ENCODE results near the gene UGT1A8.

Gene UGT1A8

DNA sequence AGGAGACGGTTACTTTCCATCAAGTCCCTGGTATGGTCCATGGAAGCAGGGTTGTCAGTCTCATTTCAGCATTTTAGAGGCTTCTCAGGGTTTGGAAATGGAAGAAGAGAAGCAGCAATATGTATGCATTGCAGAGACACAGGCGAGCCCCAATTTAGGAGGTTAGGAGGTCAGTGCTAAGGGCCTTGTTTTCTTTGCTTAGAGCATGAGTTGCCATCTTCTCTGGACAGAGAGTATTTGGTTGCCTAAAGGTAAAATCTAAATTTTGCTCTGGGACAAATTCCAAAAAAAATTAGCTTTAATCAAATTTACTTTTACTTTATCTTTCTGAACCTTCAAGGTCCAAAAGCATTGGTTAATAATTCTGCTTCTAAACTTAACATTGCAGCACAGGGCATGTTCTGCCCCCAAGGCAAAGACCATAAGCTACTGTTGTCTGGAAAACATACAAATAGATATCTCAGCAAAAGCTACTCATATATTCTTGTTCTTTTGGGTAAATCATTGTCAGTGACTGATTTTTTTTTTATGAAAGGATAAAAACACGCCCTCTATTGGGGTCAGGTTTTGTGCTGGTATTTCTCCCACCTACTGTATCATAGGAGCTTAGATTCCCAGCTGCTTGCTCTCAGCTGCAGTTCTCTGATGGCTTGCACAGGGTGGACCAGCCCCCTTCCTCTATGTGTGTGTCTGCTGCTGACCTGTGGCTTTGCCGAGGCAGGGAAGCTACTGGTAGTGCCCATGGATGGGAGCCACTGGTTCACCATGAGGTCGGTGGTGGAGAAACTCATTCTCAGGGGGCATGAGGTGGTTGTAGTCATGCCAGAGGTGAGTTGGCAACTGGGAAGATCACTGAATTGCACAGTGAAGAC is 54.1 kb downstream of the UGT1A8 start, which contains the start of gene UGT1A9:
Gene UGT1A9 (plus strand): TSS at position 609 of the 872 bp plus-strand sequence. CDS start 37 bp downstream, at position 646.
- ChIA-PET CTCF (interaction anchor here (0.6 kb wide), 2 partner anchors 40 to 1454 kb away, joined by 3 to 4 read pairs; no protein-coding TSS in a partner anchor), POLR2A (no interaction called here)
- Histone ChIP-seq H3K27ac (ENCODE audit: insufficient read depth in 1 of 2, low read depth in 1 of 2, low read length in 2 of 2, poor library complexity in 1 of 2, severe bottlenecking in 2 of 2) (no peak within 1 kb of the TSS), H3K27me3 (replicated peaks in 2 of 5; ENCODE audit: control insufficient read depth in 4 of 5, insufficient read depth in 5 of 5, low read length in 4 of 5) (no peaks in the 10 kb centered on the region), H3K4me1 (ENCODE audit: control extremely low read depth in 1 of 4, control insufficient read depth in 4 of 4, insufficient read depth in 4 of 4, low read length in 3 of 4) (peaks cover 0 to 9% (median 0%) of the 10 kb centered on the region in 4 experiments), H3K36me3 (ENCODE audit: control insufficient read depth in 4 of 4, insufficient read depth in 4 of 4, low read length in 3 of 4) (no peaks in the 10 kb centered on the region), H3K4me3 (ENCODE audit: control insufficient read depth in 1 of 7, extremely low read depth in 1 of 7, insufficient read depth in 4 of 7, low read depth in 2 of 7, low read length in 6 of 7) (no peak within 1 kb of the TSS), H3K9me3 (ENCODE audit: control extremely low read depth in 1 of 5, control insufficient read depth in 4 of 5, insufficient read depth in 2 of 5, low read depth in 1 of 5, low read length in 4 of 5) (peaks cover 0 to 8% (median 0%) of the 10 kb centered on the region in 5 experiments)
- WGBS (ENCODE audit: insufficient coverage): 93% methylated on average over 4 of the region's 5 CpGs
- DNase-seq: no peak

DNA sequence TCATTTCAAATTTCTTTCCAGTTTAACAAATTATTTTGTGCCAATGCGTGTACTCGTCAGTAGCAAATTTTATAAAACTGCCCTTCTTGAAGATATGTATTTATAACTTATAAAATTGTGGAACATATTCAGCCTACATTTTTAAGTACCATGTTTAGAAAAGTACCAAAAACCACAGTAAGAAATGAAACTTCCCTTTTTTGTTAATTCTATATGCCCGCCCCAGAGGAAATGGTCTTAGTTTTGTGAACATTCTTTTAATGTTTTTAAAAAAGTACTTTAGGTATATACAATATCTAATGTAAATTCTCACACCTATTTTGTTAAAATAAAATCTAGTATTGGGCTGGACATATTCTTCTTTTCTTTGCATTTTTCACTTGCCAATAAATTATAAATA is 55.5 kb downstream of the UGT1A8 start:
- ChIA-PET POLR2A (no interaction called here), CTCF (no interaction called here)
- H3K4me1 ChIP-seq (ENCODE audit: control extremely low read depth in 1 of 4, control insufficient read depth in 4 of 4, insufficient read depth in 4 of 4, low read length in 3 of 4): peaks cover 0 to 9% (median 0%) of the 10 kb centered on the region in 4 experiments
- peak in 2 of 3 donors; percentile 49 to 55 for DNase-seq
- peaks cover 0 to 8% (median 0%) of the 10 kb centered on the region in 5 experiments for H3K9me3 ChIP-seq (ENCODE audit: control extremely low read depth in 1 of 5, control insufficient read depth in 4 of 5, insufficient read depth in 2 of 5, low read depth in 1 of 5, low read length in 4 of 5)
- no peaks in the 10 kb centered on the region for H3K27me3 ChIP-seq (replicated peaks in 2 of 5; ENCODE audit: control insufficient read depth in 4 of 5, insufficient read depth in 5 of 5, low read length in 4 of 5)
- no peaks in the 10 kb centered on the region for H3K36me3 ChIP-seq (ENCODE audit: control insufficient read depth in 4 of 4, insufficient read depth in 4 of 4, low read length in 3 of 4)
- no peak overlapping the region for H3K4me3 ChIP-seq (ENCODE audit: control insufficient read depth in 1 of 7, extremely low read depth in 1 of 7, insufficient read depth in 4 of 7, low read depth in 2 of 7, low read length in 6 of 7)
- no peak overlapping the region for H3K27ac ChIP-seq (ENCODE audit: insufficient read depth in 1 of 2, low read depth in 1 of 2, low read length in 2 of 2, poor library complexity in 1 of 2, severe bottlenecking in 2 of 2)
- WGBS (ENCODE audit: insufficient coverage): no CpG with 5 or more reads among the region's 3 CpGs

DNA sequence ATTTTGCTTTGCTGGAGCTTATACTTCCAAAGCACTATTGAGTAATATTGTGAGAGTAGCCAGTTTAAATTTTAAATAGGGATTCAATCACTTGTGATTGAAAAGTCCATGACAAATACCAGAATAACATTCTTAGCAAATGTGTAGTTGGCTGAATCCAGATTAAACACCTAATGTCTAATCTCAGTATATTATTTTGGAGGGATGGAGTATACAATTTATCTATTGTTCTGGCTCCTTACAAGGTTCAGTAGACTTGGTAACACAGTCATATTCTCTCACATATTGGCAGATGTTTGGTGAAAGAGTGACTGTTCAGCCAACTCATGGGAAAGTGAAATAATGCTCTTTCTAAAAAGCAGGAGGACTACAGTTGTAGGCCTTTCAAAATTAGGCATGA is 56.5 kb downstream of the UGT1A8 start:
- ChIA-PET CTCF (no interaction called here), POLR2A (no interaction called here)
- Histone ChIP-seq H3K27ac (ENCODE audit: insufficient read depth in 1 of 2, low read depth in 1 of 2, low read length in 2 of 2, poor library complexity in 1 of 2, severe bottlenecking in 2 of 2) (no peak overlapping the region), H3K36me3 (ENCODE audit: control insufficient read depth in 4 of 4, insufficient read depth in 4 of 4, low read length in 3 of 4) (no peaks in the 10 kb centered on the region), H3K9me3 (ENCODE audit: control extremely low read depth in 1 of 5, control insufficient read depth in 4 of 5, insufficient read depth in 2 of 5, low read depth in 1 of 5, low read length in 4 of 5) (peaks cover 0 to 8% (median 0%) of the 10 kb centered on the region in 5 experiments), H3K4me3 (ENCODE audit: control insufficient read depth in 1 of 7, extremely low read depth in 1 of 7, insufficient read depth in 4 of 7, low read depth in 2 of 7, low read length in 6 of 7) (no peak overlapping the region), H3K27me3 (replicated peaks in 2 of 5; ENCODE audit: control insufficient read depth in 4 of 5, insufficient read depth in 5 of 5, low read length in 4 of 5) (no peaks in the 10 kb centered on the region), H3K4me1 (ENCODE audit: control extremely low read depth in 1 of 4, control insufficient read depth in 4 of 4, insufficient read depth in 4 of 4, low read length in 3 of 4) (peaks cover 0 to 9% (median 0%) of the 10 kb centered on the region in 4 experiments)
- DNase-seq: no peak

GRCh38 chr2:233674314-233674713 is 56.9 kb downstream of the UGT1A8 start:
- CTCF ChIA-PET: no interaction called here
- H3K4me1 ChIP-seq (ENCODE audit: control extremely low read depth in 1 of 4, control insufficient read depth in 4 of 4, insufficient read depth in 4 of 4, low read length in 3 of 4): peaks cover 0 to 9% (median 0%) of the 10 kb centered on the region in 4 experiments
- DNase-seq: no peak
- no peak overlapping the region for H3K27ac ChIP-seq (ENCODE audit: insufficient read depth in 1 of 2, low read depth in 1 of 2, low read length in 2 of 2, poor library complexity in 1 of 2, severe bottlenecking in 2 of 2)
- H3K9me3 ChIP-seq (ENCODE audit: control extremely low read depth in 1 of 5, control insufficient read depth in 4 of 5, insufficient read depth in 2 of 5, low read depth in 1 of 5, low read length in 4 of 5): peaks cover 0 to 8% (median 0%) of the 10 kb centered on the region in 5 experiments
- H3K36me3 ChIP-seq (ENCODE audit: control insufficient read depth in 4 of 4, insufficient read depth in 4 of 4, low read length in 3 of 4): no peaks in the 10 kb centered on the region
- no peak overlapping the region for H3K4me3 ChIP-seq (ENCODE audit: control insufficient read depth in 1 of 7, extremely low read depth in 1 of 7, insufficient read depth in 4 of 7, low read depth in 2 of 7, low read length in 6 of 7)
- POLR2A ChIA-PET: no interaction called here
- WGBS (ENCODE audit: insufficient coverage): no CpG with 5 or more reads among the region's 1 CpG
- H3K27me3 ChIP-seq (replicated peaks in 2 of 5; ENCODE audit: control insufficient read depth in 4 of 5, insufficient read depth in 5 of 5, low read length in 4 of 5): no peaks in the 10 kb centered on the region

DNA sequence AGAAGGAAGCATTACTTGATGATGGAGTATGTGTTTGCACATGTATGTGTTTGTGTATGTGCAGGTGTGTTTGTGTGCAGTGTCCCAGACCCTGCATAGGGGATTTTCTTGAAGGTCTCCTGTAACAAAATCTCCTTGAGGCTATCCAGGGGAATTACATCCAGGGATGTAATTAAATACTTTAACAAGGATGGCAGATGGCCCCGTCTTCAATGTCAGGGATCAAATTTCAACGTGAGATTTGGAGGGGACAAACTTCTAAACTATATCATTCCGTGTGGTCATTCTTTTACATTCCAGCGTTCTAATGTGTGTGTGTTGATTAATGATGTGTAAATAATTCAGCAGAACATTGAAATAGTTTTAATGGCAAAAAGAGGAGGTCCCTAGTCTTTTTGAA is 57.6 kb downstream of the UGT1A8 start:
- Histone ChIP-seq H3K4me3 (ENCODE audit: control insufficient read depth in 1 of 7, extremely low read depth in 1 of 7, insufficient read depth in 4 of 7, low read depth in 2 of 7, low read length in 6 of 7) (no peak overlapping the region), H3K27ac (ENCODE audit: insufficient read depth in 1 of 2, low read depth in 1 of 2, low read length in 2 of 2, poor library complexity in 1 of 2, severe bottlenecking in 2 of 2) (no peak overlapping the region), H3K4me1 (ENCODE audit: control extremely low read depth in 1 of 4, control insufficient read depth in 4 of 4, insufficient read depth in 4 of 4, low read length in 3 of 4) (peaks cover 0 to 9% (median 0%) of the 10 kb centered on the region in 4 experiments), H3K9me3 (ENCODE audit: control extremely low read depth in 1 of 5, control insufficient read depth in 4 of 5, insufficient read depth in 2 of 5, low read depth in 1 of 5, low read length in 4 of 5) (peaks cover 0 to 8% (median 0%) of the 10 kb centered on the region in 5 experiments), H3K36me3 (ENCODE audit: control insufficient read depth in 4 of 4, insufficient read depth in 4 of 4, low read length in 3 of 4) (no peaks in the 10 kb centered on the region), H3K27me3 (replicated peaks in 2 of 5; ENCODE audit: control insufficient read depth in 4 of 5, insufficient read depth in 5 of 5, low read length in 4 of 5) (no peaks in the 10 kb centered on the region)
- CTCF ChIA-PET: no interaction called here
- POLR2A ChIA-PET: no interaction called here
- no peak for DNase-seq
- WGBS (ENCODE audit: insufficient coverage): 93% methylated on average over 4 of the region's 4 CpGs

- WGBS (ENCODE audit: insufficient coverage): 100% methylated on average over 1 of the region's 2 CpGs
- H3K27me3 ChIP-seq (replicated peaks in 2 of 5; ENCODE audit: control insufficient read depth in 4 of 5, insufficient read depth in 5 of 5, low read length in 4 of 5): no peaks in the 10 kb centered on the region
- peaks cover 0 to 7% (median 0%) of the 10 kb centered on the region in 5 experiments for H3K9me3 ChIP-seq (ENCODE audit: control extremely low read depth in 1 of 5, control insufficient read depth in 4 of 5, insufficient read depth in 2 of 5, low read depth in 1 of 5, low read length in 4 of 5)
- ChIA-PET CTCF (no interaction called here), POLR2A (no interaction called here)
- no peak overlapping the region for H3K27ac ChIP-seq (ENCODE audit: insufficient read depth in 1 of 2, low read depth in 1 of 2, low read length in 2 of 2, poor library complexity in 1 of 2, severe bottlenecking in 2 of 2)
- no peak overlapping the region for H3K4me3 ChIP-seq (ENCODE audit: control insufficient read depth in 1 of 7, extremely low read depth in 1 of 7, insufficient read depth in 4 of 7, low read depth in 2 of 7, low read length in 6 of 7)
- no peaks in the 10 kb centered on the region for H3K36me3 ChIP-seq (ENCODE audit: control insufficient read depth in 4 of 4, insufficient read depth in 4 of 4, low read length in 3 of 4)
- H3K4me1 ChIP-seq (ENCODE audit: control extremely low read depth in 1 of 4, control insufficient read depth in 4 of 4, insufficient read depth in 4 of 4, low read length in 3 of 4): peaks cover 0 to 14% (median 0%) of the 10 kb centered on the region in 4 experiments
- DNase-seq: no peak
Observed at GRCh38 chr2:233676046-233676445, 58.6 kb downstream of the UGT1A8 start.

GRCh38 chr2:233679196-233679595 is 61.8 kb downstream of the UGT1A8 start:
- Histone ChIP-seq H3K36me3 (ENCODE audit: control insufficient read depth in 4 of 4, insufficient read depth in 4 of 4, low read length in 3 of 4) (no peaks in the 10 kb centered on the region), H3K4me1 (ENCODE audit: control extremely low read depth in 1 of 4, control insufficient read depth in 4 of 4, insufficient read depth in 4 of 4, low read length in 3 of 4) (peaks cover 4 to 26% (median 9%) of the 10 kb centered on the region in 4 experiments), H3K27me3 (replicated peaks in 2 of 5; ENCODE audit: control insufficient read depth in 4 of 5, insufficient read depth in 5 of 5, low read length in 4 of 5) (no peaks in the 10 kb centered on the region), H3K9me3 (ENCODE audit: control extremely low read depth in 1 of 5, control insufficient read depth in 4 of 5, insufficient read depth in 2 of 5, low read depth in 1 of 5, low read length in 4 of 5) (no peaks in the 10 kb centered on the region), H3K27ac (ENCODE audit: insufficient read depth in 1 of 2, low read depth in 1 of 2, low read length in 2 of 2, poor library complexity in 1 of 2, severe bottlenecking in 2 of 2) (no peak overlapping the region), H3K4me3 (ENCODE audit: control insufficient read depth in 1 of 7, extremely low read depth in 1 of 7, insufficient read depth in 4 of 7, low read depth in 2 of 7, low read length in 6 of 7) (no peak overlapping the region)
- ChIA-PET CTCF (no interaction called here), POLR2A (no interaction called here)
- 53% methylated on average over 4 of the region's 4 CpGs for WGBS (ENCODE audit: insufficient coverage)
- no peak for DNase-seq

Measured in common myeloid progenitor, CD34-positive (primary cell).